HepG2 (cell line): ENCODE measurements around the gene DRC3. TPM values are rescaled to one million over a fixed set of nuclear protein-coding genes. Genes with fewer than 3 reads are reported as not detected.

ENCODE experiments used
- ELF1 ChIP-seq: sonication (generic); formaldehyde crosslinking; IDR thresholded peaks from 2 replicates; pipeline ENCODE4 v1.4.0; 2020; ENCODE audit warnings: missing genetic modification reagents
- MIER2 ChIP-seq: IDR thresholded peaks from 2 replicates; pipeline ENCODE4 v1.6.1; 2016; ENCODE audit warnings: missing biosample characterization, missing genetic modification reagents
- PAF1 ChIP-seq: IDR thresholded peaks from 2 replicates; pipeline ENCODE4 v1.6.1; 2016; ENCODE audit warnings: missing genetic modification reagents, missing compliant biosample characterization
- PRPF4 ChIP-seq: fragments of 200-400 bp; formaldehyde crosslinking; IDR thresholded peaks from 2 replicates; pipeline ENCODE4 v1.6.1; 2016; ENCODE audit warnings: low read length, low read depth; ENCODE audit not compliant: poor library complexity, severe bottlenecking
- RCOR2 ChIP-seq: IDR thresholded peaks from 2 replicates; pipeline ENCODE4 v1.6.1; 2016; ENCODE audit warnings: missing biosample characterization, missing genetic modification reagents
- TOPORS ChIP-seq: sonication (generic); formaldehyde crosslinking; IDR thresholded peaks from 2 replicates; pipeline ENCODE4 v1.8.0; 2023; ENCODE audit warnings: mild to moderate bottlenecking, missing genetic modification reagents
- YEATS2 ChIP-seq: sonication (generic); formaldehyde crosslinking; IDR thresholded peaks from 2 replicates; pipeline ENCODE4 v1.4.0; 2020; ENCODE audit warnings: missing genetic modification reagents, borderline replicate concordance
- ZFY ChIP-seq: sonication (generic); formaldehyde crosslinking; IDR thresholded peaks from 2 replicates; pipeline ENCODE4 v1.4.0; 2020; ENCODE audit warnings: missing genetic modification reagents
- ZNF235 ChIP-seq: sonication (generic); formaldehyde crosslinking; IDR thresholded peaks from 2 replicates; pipeline ENCODE4 v1.8.1; 2023; ENCODE audit warnings: mild to moderate bottlenecking, missing genetic modification reagents, borderline replicate concordance
- ZNF367 ChIP-seq: sonication (generic); formaldehyde crosslinking; IDR thresholded peaks from 2 replicates; pipeline ENCODE4 v1.4.0; 2020; ENCODE audit warnings: missing genetic modification reagents, borderline replicate concordance
- ZNF484 ChIP-seq: sonication (generic); formaldehyde crosslinking; IDR thresholded peaks from 2 replicates; pipeline ENCODE4 v1.5.1; 2020; ENCODE audit warnings: mild to moderate bottlenecking, low read depth, missing genetic modification reagents, borderline replicate concordance
- ZNF883 ChIP-seq: sonication (generic); formaldehyde crosslinking; IDR thresholded peaks from 2 replicates; pipeline ENCODE4 v1.5.1; 2020; ENCODE audit warnings: mild to moderate bottlenecking, missing genetic modification reagents; ENCODE audit errors: not compliant biosample characterization
- ZSCAN22 ChIP-seq: sonication (generic); formaldehyde crosslinking; IDR thresholded peaks from 2 replicates; pipeline ENCODE4 v1.4.0; 2020; ENCODE audit warnings: mild to moderate bottlenecking, missing genetic modification reagents
- polyA plus RNA-seq, 8 experiments: library from polyadenylated mRNA; depleted of rRNA in 3 of 8; stranded (reverse) in 7 of 8; unstranded in 1 of 8; fragments of >200 nt; fragmentation: Illumina TruSeq in 4 of 8; extraction: Trizol in 4 of 8; gene quantifications; 2 replicates each; pipeline versions ENCODE4 v1.2.1 to v1.2.3, GENCODE V29; 2011 to 2016; ENCODE audit warnings: low read depth in 4 of 8, missing spikeins in 1 of 8, mixed read lengths in 1 of 8; ENCODE audit not compliant: insufficient read depth in 1 of 8
- total RNA-seq, 5 experiments: library from RNA; depleted of rRNA; stranded (reverse); fragments of >200 nt; fragmentation: Illumina TruSeq; extraction: Trizol; gene quantifications; 2 replicates each; pipeline ENCODE4 v1.2.3, GENCODE V29; 2016; ENCODE audit warnings: low read depth in 1 of 5
- TF ChIP-seq, protein P1 (sequence below): sonication (generic); formaldehyde crosslinking; IDR thresholded peaks from 2 replicates; pipeline ENCODE4 v1.9.0; 2021; ENCODE audit warnings: missing genetic modification reagents, borderline replicate concordance
- TF ChIP-seq, protein P2 (sequence below): sonication (generic); formaldehyde crosslinking; IDR thresholded peaks from 2 replicates; pipeline ENCODE4 v1.4.0; 2020; ENCODE audit warnings: missing genetic modification reagents
- TF ChIP-seq, protein P3 (sequence below): sonication (generic); formaldehyde crosslinking; IDR thresholded peaks from 2 replicates; pipeline ENCODE4 v1.4.0; 2020; ENCODE audit warnings: missing genetic modification reagents
- TF ChIP-seq, protein P4 (sequence below): sonication (generic); formaldehyde crosslinking; IDR thresholded peaks from 2 replicates; pipeline ENCODE4 v1.8.1; 2023; ENCODE audit warnings: mild to moderate bottlenecking, inconsistent platforms, moderate library complexity, missing genetic modification reagents, borderline replicate concordance

DRC3 gene
- total and polyA plus RNA-seq, 2 of the 13 experiments (the other 11 are each of a cell fraction or from before 2014, with no cell fraction given): 0.53 to 0.87 TPM

DNA sequence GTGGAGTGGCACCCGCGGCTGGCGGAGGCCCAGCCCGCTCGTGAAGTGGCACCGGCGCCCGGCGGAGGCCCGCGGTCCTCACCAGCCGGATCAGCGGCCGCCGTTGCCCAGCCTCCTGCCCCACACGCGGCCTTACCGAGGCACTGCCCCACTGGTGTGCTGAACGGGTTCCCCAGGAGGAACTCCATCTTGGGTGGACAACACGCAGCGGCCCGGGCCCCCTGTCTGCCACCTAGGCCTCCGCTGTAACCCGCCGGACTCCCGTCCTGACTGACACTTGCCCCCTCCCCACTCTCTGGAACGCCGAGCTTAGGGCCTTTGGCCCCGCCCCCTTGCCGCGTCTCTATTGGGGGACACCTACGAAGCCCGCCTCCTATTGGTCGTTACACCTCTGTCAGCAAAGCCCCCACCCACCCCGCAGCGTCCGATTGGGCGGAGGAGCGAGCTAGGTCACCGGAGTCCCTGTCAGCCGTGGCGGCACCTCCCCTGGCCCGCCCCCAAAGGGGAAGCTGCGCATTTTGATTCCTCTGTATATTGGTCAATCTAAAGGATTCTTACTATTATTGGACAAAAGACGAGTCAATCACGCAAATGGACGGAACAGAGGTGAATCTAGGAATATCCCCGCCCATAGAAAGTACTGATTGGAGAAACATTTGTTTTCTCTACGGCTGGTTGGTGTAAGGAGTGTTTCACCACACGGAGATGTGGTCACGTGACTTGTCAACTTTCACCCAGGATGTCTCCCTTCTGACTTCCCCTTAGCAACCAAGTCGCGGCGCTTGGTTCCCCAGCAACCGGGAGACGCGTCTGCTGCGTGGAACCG is at the start of gene DRC3, which contains the start of gene TOM1L2 (continued):
- TF ChIP-seq ZSCAN22 (no peak), ZNF484 (CRISPR knock-in tag) (no peak), PRPF4 (no peak), ZNF235 (no peak), ZFY (CRISPR knock-in tag) (peak; percentile 85), RCOR2 (no peak), MIER2 (CRISPR knock-in tag) (no peak), TOPORS (CRISPR knock-in tag) (no peak), PAF1 (CRISPR knock-in tag) (no peak), ZNF883 (peak; percentile 38), ELF1 (CRISPR knock-in tag) (peak; percentile 83), YEATS2 (CRISPR knock-in tag) (peak; percentile 34; the same call in 1 of the 2 replicates), ZNF367 (CRISPR knock-in tag) (no peak)
- TF ChIP-seq, protein P1, sequence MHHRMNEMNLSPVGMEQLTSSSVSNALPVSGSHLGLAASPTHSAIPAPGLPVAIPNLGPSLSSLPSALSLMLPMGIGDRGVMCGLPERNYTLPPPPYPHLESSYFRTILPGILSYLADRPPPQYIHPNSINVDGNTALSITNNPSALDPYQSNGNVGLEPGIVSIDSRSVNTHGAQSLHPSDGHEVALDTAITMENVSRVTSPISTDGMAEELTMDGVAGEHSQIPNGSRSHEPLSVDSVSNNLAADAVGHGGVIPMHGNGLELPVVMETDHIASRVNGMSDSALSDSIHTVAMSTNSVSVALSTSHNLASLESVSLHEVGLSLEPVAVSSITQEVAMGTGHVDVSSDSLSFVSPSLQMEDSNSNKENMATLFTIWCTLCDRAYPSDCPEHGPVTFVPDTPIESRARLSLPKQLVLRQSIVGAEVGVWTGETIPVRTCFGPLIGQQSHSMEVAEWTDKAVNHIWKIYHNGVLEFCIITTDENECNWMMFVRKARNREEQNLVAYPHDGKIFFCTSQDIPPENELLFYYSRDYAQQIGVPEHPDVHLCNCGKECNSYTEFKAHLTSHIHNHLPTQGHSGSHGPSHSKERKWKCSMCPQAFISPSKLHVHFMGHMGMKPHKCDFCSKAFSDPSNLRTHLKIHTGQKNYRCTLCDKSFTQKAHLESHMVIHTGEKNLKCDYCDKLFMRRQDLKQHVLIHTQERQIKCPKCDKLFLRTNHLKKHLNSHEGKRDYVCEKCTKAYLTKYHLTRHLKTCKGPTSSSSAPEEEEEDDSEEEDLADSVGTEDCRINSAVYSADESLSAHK: no peak
- TF ChIP-seq, protein P2, sequence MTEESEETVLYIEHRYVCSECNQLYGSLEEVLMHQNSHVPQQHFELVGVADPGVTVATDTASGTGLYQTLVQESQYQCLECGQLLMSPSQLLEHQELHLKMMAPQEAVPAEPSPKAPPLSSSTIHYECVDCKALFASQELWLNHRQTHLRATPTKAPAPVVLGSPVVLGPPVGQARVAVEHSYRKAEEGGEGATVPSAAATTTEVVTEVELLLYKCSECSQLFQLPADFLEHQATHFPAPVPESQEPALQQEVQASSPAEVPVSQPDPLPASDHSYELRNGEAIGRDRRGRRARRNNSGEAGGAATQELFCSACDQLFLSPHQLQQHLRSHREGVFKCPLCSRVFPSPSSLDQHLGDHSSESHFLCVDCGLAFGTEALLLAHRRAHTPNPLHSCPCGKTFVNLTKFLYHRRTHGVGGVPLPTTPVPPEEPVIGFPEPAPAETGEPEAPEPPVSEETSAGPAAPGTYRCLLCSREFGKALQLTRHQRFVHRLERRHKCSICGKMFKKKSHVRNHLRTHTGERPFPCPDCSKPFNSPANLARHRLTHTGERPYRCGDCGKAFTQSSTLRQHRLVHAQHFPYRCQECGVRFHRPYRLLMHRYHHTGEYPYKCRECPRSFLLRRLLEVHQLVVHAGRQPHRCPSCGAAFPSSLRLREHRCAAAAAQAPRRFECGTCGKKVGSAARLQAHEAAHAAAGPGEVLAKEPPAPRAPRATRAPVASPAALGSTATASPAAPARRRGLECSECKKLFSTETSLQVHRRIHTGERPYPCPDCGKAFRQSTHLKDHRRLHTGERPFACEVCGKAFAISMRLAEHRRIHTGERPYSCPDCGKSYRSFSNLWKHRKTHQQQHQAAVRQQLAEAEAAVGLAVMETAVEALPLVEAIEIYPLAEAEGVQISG (CRISPR knock-in tag): peak; percentile 22; the same call in 1 of the 2 replicates
- TF ChIP-seq, protein P3, sequence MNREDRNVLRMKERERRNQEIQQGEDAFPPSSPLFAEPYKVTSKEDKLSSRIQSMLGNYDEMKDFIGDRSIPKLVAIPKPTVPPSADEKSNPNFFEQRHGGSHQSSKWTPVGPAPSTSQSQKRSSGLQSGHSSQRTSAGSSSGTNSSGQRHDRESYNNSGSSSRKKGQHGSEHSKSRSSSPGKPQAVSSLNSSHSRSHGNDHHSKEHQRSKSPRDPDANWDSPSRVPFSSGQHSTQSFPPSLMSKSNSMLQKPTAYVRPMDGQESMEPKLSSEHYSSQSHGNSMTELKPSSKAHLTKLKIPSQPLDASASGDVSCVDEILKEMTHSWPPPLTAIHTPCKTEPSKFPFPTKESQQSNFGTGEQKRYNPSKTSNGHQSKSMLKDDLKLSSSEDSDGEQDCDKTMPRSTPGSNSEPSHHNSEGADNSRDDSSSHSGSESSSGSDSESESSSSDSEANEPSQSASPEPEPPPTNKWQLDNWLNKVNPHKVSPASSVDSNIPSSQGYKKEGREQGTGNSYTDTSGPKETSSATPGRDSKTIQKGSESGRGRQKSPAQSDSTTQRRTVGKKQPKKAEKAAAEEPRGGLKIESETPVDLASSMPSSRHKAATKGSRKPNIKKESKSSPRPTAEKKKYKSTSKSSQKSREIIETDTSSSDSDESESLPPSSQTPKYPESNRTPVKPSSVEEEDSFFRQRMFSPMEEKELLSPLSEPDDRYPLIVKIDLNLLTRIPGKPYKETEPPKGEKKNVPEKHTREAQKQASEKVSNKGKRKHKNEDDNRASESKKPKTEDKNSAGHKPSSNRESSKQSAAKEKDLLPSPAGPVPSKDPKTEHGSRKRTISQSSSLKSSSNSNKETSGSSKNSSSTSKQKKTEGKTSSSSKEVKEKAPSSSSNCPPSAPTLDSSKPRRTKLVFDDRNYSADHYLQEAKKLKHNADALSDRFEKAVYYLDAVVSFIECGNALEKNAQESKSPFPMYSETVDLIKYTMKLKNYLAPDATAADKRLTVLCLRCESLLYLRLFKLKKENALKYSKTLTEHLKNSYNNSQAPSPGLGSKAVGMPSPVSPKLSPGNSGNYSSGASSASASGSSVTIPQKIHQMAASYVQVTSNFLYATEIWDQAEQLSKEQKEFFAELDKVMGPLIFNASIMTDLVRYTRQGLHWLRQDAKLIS (CRISPR knock-in tag): no peak
- TF ChIP-seq, protein P4, sequence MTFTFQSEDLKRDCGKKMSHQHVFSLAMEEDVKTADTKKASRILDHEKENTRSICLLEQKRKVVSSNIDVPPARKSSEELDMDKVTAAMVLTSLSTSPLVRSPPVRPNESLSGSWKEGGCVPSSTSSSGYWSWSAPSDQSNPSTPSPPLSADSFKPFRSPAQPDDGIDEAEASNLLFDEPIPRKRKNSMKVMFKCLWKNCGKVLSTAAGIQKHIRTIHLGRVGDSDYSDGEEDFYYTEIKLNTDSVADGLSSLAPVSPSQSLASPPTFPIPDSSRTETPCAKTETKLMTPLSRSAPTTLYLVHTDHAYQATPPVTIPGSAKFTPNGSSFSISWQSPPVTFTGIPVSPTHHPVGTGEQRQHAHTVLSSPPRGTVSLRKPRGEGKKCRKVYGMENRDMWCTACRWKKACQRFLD (CRISPR knock-in tag): no peak
